Astrocyte (in vitro differentiated cells and primary cell): ENCODE data around the gene ZNF771.

Experiments
- EZH2 ChIP-seq: IDR thresholded peaks from 2 replicates; pipeline ENCODE4 v1.6.1; 2012; ENCODE audit warnings: mild to moderate bottlenecking, low read length, inconsistent platforms; ENCODE audit not compliant: insufficient read depth
- TF ChIP-seq, protein P1 (sequence below): IDR thresholded peaks from 2 replicates; pipeline ENCODE4 v1.5.1; 2011; ENCODE audit warnings: low read depth, mild to moderate bottlenecking, inconsistent platforms, low read length, moderate library complexity; ENCODE audit not compliant: insufficient read depth

- TF ChIP-seq, protein P1, sequence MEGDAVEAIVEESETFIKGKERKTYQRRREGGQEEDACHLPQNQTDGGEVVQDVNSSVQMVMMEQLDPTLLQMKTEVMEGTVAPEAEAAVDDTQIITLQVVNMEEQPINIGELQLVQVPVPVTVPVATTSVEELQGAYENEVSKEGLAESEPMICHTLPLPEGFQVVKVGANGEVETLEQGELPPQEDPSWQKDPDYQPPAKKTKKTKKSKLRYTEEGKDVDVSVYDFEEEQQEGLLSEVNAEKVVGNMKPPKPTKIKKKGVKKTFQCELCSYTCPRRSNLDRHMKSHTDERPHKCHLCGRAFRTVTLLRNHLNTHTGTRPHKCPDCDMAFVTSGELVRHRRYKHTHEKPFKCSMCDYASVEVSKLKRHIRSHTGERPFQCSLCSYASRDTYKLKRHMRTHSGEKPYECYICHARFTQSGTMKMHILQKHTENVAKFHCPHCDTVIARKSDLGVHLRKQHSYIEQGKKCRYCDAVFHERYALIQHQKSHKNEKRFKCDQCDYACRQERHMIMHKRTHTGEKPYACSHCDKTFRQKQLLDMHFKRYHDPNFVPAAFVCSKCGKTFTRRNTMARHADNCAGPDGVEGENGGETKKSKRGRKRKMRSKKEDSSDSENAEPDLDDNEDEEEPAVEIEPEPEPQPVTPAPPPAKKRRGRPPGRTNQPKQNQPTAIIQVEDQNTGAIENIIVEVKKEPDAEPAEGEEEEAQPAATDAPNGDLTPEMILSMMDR = no peak
- TF ChIP-seq EZH2 = no peak
Observed at GRCh38 chr16:30439720-30440348, 32.4 kb downstream of the ZNF771 start.
